HEK293 (cell line): ENCODE data around the gene MIER3.

Source experiments
- HOXA7 ChIP-seq: sonication (generic); formaldehyde crosslinking; IDR thresholded peaks from 2 replicates; pipeline ENCODE4 v1.8.1; 2022; ENCODE audit warnings: missing genetic modification reagents, borderline replicate concordance
- MEIS1 ChIP-seq: sonication (generic); formaldehyde crosslinking; IDR thresholded peaks from 2 replicates; pipeline ENCODE4 v1.8.1; 2022; ENCODE audit warnings: missing genetic modification reagents, mild to moderate bottlenecking, borderline replicate concordance
- SP2 ChIP-seq: fragments of 450-650 bp; formaldehyde crosslinking; IDR thresholded peaks from 2 replicates; pipeline ENCODE4 v1.5.1; 2016; ENCODE audit warnings: missing biosample characterization, missing genetic modification characterization
- TCF7L2 ChIP-seq: IDR thresholded peaks from 2 replicates; pipeline ENCODE4 v1.6.1; 2011; ENCODE audit warnings: low read depth, mild to moderate bottlenecking, inconsistent platforms, low read length, moderate library complexity, borderline replicate concordance
- YY1 ChIP-seq: fragments of 450-650 bp; formaldehyde crosslinking; IDR thresholded peaks from 2 replicates; pipeline ENCODE4 v1.5.1; 2018; ENCODE audit warnings: missing biosample characterization, missing genetic modification characterization
- ZFP37 ChIP-seq: fragments of 450-650 bp; formaldehyde crosslinking; IDR thresholded peaks from 2 replicates; pipeline ENCODE4 v1.5.1; 2016; ENCODE audit warnings: missing biosample characterization, missing genetic modification characterization
- ZNF138 ChIP-seq: fragments of 450-650 bp; formaldehyde crosslinking; IDR thresholded peaks from 2 replicates; pipeline ENCODE4 v1.5.1; 2016; ENCODE audit warnings: missing biosample characterization, missing genetic modification characterization, borderline replicate concordance
- ZNF2 ChIP-seq: fragments of 450-650 bp; formaldehyde crosslinking; IDR thresholded peaks from 2 replicates; pipeline ENCODE4 v1.5.1; 2016; ENCODE audit warnings: missing biosample characterization, missing genetic modification characterization
- ZNF362 ChIP-seq: fragments of 450-650 bp; formaldehyde crosslinking; IDR thresholded peaks from 2 replicates; pipeline ENCODE4 v1.5.1; 2016; ENCODE audit warnings: missing biosample characterization, missing genetic modification characterization
- ZNF510 ChIP-seq: fragments of 450-650 bp; formaldehyde crosslinking; IDR thresholded peaks from 2 replicates; pipeline ENCODE4 v1.5.1; 2018; ENCODE audit warnings: mild to moderate bottlenecking, missing genetic modification characterization, missing biosample characterization; ENCODE audit not compliant: insufficient replicate concordance
- TF ChIP-seq, protein P1 (sequence below): fragments of 450-650 bp; formaldehyde crosslinking; IDR thresholded peaks from 2 replicates; pipeline ENCODE4 v1.5.1; 2016; ENCODE audit warnings: missing biosample characterization, missing genetic modification characterization

DNA sequence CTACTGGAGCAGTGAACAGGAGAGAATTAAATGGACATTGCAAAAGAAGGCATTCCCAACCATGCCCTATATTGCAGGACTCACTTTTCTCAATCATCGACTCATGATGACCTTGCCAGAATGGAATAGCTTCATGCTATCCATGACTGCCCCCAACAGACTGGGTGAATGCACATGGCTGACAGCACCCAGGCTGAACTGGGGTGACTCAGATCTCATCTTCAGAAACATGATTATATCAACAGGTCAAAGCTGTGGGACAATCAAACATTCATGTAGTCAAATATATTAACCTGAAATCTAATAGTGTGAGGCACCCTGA is 34.7 kb upstream of the MIER3 start:
- TF ChIP-seq YY1 (tag by site-specific recombination) (no peak), ZFP37 (no peak), ZNF510 (tag by site-specific recombination) (no peak), MEIS1 (CRISPR knock-in tag) (no peak), TCF7L2 (no peak), ZNF2 (no peak), SP2 (tag by site-specific recombination) (no peak), ZNF138 (tag by site-specific recombination) (no peak), HOXA7 (CRISPR knock-in tag) (no peak), ZNF362 (tag by site-specific recombination) (no peak)
- TF ChIP-seq, protein P1, sequence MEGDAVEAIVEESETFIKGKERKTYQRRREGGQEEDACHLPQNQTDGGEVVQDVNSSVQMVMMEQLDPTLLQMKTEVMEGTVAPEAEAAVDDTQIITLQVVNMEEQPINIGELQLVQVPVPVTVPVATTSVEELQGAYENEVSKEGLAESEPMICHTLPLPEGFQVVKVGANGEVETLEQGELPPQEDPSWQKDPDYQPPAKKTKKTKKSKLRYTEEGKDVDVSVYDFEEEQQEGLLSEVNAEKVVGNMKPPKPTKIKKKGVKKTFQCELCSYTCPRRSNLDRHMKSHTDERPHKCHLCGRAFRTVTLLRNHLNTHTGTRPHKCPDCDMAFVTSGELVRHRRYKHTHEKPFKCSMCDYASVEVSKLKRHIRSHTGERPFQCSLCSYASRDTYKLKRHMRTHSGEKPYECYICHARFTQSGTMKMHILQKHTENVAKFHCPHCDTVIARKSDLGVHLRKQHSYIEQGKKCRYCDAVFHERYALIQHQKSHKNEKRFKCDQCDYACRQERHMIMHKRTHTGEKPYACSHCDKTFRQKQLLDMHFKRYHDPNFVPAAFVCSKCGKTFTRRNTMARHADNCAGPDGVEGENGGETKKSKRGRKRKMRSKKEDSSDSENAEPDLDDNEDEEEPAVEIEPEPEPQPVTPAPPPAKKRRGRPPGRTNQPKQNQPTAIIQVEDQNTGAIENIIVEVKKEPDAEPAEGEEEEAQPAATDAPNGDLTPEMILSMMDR (tag by site-specific recombination): no peak
